Stimulated activated CD4-positive, alpha-beta T cell treated with anti-CD3 and anti-CD28 coated beads, Interleukin-1b, Interleukin-23, amount 100 ng/mL, for 4 hours (primary cell): ENCODE data around the gene FLRT1.
"Not testable (repeated sequence)": the region's sequence is repeated elsewhere in the genome, so short reads cannot be mapped to it uniquely, and the experiment has no call there.

Experiments used
- DNase-seq, 2 donors: peaks; one replicate each; pipeline ENCODE4 v3.0.0-alpha.2; 2020; ENCODE audit warnings: low read depth in 2 of 2

The FLRT1 gene

DNA sequence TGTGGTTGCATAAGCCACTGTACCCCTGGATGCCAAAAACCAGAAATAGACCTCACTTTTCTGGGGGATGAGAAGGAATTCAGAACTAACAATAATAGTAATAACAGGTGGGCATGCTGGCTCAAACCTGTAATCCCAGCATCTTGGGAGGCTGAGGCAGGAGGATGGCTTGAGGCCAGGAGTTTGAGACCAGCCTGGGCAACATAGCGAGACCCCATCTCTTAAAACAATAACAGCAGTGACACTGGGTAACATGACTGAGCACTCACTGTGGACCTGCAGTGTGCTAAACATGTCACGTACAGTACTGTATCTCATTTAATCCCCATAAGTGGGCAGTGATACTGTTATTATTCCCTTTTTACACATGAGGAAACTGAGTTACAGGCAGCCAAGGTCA, 10.0 kb downstream of the FLRT1 start:
- DNase-seq: no peak

DNA sequence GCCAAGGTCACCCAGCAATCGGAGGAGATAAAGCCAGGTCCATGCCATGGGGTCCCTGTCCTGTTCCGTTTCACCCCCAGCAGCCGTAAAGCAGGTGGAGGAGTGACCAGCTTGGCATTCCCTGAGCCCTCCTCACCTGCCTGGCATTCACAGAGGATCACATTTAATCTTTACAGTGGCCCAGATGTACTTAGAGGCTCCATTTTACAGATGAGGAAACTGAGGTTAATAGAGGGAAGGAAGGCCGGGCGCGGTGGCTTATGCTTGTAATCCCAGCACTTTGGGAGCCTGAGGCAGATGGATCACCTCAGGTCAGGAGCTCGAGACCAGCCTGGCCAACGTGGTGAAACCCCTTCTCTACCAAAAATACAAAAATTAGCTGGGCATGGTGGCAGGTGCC, 11.6 kb downstream of the FLRT1 start:
- DNase-seq: not testable (repeated sequence)

DNA sequence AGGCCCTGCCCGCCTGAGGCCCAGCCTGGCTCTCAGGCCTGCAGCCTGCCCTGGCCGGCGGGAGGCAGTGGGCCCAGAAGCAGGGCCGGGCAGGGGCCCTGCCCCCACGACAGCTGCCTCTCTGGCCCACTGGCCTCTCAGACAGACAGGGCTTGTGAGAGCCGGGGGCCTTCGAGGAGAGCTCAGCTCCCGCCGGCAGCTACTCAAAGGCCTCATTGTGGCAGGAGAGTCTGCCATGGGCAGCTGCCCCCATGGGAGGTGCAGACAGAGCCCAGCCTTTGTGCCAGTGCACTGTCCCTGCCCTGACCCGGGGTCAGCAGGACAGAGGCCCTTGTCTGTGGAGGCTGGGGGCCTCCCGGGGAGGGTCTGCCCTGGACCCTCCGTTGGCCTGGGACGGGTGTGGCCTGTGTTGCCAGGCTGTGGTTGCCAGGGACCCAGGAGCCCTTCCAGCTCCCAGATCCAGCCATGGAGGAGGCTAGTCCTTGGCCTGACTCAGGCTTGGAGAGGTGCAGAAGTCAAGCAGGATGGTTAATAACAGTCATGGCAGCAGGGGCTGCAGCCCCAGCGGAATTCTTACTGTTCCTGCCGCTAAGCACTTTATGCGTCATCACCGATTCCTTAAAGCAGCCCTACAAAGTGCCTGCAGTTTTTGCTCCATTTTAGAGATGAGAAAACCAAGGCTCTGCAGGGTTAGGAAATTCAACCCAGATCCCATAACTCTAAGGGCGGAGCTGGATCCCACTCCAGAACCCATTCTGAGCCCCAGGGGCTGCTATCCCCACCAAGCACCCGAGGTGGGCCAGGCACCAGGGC, 12.5 kb downstream of the FLRT1 start:
- no peak for DNase-seq

DNA sequence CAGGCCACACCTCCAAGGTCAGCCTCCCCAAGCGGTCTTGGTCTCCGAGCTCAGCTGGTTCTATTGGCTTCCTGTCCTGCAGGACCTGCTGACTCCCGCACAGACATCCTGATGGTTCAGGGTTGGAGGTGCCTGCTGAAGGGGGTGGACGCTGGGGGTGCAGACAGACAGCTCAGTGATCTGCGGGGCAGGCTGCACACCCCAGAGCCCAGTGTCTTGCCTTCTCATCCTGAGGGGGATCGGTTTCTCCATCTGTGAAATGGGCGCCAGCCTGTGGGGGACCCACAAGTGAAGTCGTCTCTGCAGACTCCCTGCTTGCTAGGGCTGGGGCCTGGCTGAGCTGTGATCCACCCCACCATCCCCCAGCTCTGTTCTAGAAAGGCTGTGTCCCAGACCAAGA, 13.8 kb downstream of the FLRT1 start:
- DNase-seq: no peak

DNA sequence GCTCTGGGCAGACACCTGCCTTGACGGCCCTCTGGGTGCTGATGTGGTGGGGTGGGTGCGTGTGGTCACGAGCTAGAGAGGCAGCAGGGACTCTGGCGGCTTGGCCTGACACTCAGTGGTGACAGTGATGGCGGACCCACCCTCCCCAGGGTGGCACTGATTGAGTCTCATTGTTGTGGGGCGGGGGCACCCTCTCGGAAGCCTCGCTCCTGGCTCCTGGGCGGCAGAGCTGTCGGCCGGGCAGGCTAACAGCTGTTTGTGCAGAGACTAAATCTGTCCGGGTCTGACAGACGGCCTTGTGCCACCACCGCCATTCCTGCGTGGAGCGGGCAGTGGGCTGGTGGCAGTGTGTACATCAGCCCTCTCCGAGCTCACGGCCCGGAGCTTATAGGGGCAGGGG, 15.6 kb downstream of the FLRT1 start:
- no peak for DNase-seq

DNA sequence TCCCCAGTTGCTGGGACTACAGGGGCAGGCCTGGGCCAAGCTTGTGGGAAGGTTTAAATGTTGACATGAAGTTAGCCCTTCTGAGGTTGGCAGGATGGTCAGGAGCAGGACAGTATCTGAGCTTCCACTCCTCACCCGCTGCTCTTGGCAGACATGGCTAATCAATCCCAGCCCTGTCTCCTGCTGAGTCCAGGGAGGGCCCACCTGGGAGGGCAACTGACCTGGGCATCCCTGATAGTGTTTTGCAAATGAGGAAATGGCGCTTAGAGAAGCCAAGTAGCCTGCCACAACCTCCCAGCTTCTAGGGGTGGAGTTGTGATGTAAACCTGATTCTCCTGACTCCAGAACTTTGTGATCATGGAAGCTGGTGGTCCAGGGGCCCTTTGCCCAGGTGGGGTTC, 16.7 kb downstream of the FLRT1 start:
- DNase-seq: no peak

DNA sequence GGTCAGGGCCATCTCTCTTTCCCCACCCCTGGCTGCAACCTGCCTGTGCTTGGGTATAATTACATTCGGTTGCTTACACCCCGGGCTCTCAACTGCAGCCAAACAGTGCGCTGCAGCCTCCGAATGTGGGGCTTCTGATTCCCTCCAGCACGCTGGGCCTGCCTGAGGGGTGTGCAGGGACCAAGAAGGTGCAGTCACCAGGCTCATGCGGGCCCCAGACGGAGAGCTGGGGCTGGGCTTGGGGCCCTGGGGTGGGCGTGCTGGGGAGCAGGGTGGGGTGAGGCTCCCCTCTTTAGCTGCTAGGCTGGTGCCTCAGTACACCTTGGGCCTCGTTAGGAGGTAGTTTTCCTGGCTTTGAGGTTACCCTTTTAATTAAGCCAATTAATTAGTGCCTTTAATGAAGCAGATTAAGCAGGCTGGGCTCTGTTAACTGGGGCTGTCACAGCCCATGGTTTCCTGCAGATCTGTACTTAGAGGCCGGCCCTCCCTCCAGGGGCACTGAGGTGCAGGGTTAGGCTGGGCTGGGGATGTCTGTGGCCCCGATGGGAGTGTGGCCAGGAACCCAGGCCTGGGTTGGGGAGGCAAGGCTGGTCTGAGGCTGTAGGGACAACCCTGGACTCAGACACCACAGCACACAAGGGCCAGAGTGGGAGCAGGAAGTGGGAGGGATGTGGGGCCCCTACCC, 17.3 kb downstream of the FLRT1 start:
- no peak for DNase-seq

DNA sequence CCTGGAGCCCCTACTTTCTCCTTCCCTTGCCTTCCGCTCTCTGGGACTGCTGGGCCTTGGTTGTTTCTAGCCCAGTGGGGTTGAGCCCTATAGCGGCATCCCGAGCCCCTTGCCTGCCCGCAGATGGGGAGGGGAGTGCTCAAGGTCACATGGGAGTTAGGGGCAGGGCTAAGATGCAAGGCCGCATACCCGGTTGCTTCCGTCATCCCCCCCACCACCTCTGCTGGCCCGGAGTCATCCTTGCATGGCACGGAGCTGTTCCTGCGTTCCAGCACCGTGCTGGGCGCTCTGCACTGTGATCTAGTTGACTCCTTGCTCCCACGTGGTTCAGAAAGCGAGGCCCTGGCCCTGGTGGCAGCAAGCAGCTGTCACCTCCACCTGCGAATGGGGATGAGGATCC, 18.0 kb downstream of the FLRT1 start:
- DNase-seq: no peak

DNA sequence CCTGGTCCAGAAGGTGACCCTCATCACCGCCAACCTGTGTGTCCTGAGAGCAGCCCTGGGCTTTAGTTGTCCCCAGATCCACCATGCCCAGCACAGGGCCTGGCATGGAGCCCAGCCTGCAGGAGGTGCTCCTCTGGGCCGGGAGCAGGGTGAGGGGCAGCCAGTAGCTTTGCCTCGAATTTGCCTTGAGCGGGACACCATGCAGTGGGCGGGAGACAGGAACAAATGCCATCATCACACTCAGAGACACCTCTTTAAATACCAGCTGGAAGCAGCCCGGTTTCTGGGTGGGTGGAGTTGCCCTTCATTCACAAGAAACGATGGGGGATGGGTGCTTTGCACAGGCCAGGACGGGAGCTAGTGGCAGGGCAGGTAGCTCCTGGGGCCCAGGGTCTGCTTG, 19.3 kb downstream of the FLRT1 start:
- DNase-seq: no peak

DNA sequence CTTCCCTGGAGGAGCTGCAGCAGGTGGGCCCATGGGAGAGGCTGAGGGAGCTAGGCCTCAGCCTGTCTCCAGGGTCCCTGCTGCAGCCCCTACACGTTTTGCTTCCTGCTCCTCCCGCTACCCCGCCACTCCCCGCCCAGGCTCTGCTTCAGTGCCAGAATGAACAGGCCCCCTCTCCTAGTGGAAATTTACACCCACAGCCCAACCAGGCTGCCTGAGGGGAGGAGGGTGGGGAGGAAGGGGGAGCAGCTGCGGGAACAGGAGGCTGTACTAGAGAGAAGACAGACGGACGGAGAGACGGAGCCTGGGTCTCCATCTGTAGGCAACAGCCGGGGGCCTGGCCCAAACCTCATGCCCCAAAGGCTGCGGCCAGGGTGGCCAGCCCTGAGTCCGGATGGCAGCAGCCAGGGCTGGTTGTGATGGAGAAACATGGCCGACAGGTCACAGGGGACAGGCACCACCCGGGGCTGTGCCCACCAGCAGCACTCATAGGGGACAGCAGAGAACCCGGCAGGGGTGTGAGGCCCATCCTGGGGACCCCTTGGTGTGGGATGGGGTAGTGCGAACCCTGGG, 20.6 kb downstream of the FLRT1 start:
- DNase-seq: no peak

DNA sequence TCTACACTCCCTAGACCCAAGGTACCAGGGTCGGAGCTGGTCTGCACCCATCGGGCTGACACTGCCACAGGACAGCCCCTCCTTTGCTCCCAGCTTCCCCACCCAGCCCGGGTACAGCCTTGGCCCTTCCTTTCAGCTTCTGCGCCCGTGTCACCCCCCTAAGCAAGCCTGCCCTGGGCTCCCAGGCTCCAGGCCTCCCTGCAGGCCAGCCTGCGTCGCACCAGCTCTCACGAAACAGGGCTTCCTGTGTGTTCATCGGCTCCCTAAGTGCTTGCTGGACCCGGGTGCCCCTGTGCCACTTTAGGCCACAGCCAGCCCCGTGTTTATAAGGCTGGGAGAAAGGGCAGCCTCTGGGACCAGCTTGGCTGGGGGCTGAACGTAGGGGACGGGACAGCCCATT, 21.1 kb downstream of the FLRT1 start:
- no peak for DNase-seq

DNA sequence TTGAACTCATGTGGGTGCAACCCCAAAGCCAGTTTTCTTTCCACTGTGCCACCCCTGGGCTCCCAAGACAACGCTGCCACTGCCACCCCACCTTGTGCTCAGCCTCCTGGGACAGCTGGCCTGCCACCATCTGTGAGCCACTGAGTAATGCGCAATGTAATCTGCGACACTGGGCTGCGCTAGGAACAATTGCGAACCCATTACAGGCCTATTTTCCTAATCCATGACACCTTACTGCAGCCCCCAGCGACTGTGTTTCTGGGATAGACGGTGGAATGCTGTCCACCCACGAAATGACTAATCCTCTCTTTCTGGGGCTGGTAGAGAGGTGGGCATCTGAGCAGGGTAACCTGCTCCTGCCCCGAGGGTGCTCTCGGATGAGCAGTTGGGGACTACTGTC, 22.2 kb downstream of the FLRT1 start:
- no peak for DNase-seq

DNA sequence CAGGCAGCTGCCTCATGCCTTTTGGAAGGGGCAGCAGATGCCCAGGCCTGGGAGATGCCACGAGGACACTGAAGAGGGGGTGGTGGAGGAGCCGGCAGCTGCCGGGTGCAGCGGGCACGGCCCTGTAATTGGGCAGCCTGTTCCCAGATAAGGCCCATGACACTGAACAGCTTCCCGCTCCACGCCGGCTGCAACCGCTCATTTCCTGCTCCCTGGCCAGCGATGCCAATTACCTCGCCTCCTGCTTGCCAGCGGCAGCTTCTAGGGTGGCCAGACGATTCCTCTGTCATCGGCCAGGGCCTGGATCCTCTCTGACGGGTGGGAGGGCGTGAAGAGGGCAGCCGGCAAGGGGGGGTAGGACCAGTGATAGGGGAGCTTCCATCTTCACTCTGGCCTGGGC, 22.8 kb downstream of the FLRT1 start:
- no peak for DNase-seq

DNA sequence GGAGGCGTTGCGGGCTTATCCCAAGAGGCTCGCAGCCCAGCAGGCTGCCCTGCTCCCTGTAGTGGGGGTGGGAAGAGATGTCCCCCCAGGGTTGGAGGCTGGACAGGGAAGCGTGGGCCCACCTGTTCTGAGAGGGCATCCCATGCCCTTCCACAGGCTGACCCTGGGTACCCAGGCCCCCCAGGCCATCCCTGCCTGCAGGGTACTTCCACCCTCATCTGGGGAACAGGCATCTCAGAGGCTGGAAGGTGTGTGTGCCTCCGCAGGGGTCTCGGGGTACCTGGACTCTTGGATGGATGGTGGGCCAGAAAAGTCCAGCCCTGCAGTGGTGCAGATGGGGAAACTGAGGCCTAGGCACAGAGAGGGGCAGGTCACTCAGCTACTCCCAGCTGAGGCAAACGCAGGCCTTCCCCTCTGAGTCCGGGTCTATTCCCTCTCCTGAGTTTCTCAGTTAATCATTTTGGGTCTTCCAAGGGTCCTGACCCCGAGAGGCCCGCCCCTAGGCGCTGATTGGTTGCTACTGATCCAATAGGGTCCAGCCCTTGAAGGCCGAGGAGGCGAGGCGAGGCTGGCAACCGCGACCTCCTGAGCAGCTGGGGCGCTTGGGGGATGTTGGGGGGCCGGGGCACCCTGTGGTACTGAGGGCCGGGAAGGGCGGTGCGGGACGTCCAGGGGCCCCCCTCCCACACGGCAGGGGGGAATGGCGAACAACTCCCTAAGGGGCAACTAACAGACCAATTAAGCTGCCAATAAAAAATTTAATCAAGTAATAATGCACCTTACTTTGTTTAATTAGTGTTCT, 23.8 kb downstream of the FLRT1 start:
- no peak for DNase-seq

DNA sequence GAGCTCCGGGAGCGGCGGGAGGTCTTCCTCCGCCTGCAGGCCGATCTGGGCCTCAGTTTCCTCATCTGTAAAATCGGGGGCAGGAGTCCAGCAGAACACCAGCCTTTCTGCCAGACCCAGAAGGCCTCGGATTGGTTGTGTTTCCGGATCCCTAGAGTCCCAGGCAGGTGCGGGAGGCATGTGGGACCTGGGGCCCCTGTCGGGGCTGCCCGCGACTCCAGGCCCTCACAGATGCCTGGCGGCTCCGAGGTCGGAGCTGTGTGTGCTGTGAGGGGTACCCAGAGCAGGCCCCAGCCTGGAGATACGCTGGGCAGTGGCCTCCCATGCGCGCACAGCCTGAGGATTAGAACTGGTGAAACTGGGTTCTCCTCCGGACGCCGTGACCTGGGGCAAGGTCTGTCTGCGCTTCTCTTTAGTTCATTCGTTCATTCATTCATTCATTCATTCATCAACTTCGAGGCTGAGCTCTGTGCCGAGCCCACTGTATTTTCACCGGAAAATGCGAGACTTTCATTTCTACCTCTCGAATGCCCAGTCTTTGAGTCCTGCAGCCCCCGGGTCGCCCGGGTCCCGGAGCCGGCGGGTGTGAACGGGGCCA, 24.6 kb downstream of the FLRT1 start:
- DNase-seq: no peak

DNA sequence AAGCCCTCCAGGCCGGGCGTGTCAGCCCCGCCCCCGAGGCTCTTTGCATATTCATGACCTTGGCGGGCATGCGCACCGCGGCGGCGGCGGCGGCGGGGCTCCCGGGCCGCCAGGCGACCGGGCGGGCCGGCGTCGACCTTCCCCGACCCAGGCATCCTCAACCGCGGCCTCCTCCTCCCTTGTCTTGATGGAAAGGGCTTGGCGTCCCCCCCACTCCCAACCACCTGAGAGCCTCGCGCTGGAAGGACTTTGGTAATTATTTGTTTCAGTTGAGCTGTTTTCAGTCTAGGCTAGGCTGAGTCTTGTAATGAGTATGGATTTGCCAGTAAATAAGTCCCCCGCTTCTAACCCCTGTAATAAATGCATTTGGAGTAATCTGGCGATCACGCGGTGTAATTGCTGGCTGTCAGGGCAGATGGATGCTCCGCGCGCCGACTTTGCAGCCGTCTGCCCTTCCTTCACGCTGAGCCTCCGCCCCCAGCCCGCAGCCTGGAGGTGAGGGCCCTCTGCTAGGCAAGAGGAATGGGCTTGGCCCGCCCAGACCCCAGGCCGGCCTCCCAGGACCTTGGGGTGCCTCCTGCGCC, 25.2 kb downstream of the FLRT1 start:
- peak; percentile 15 to 59 for DNase-seq

DNA sequence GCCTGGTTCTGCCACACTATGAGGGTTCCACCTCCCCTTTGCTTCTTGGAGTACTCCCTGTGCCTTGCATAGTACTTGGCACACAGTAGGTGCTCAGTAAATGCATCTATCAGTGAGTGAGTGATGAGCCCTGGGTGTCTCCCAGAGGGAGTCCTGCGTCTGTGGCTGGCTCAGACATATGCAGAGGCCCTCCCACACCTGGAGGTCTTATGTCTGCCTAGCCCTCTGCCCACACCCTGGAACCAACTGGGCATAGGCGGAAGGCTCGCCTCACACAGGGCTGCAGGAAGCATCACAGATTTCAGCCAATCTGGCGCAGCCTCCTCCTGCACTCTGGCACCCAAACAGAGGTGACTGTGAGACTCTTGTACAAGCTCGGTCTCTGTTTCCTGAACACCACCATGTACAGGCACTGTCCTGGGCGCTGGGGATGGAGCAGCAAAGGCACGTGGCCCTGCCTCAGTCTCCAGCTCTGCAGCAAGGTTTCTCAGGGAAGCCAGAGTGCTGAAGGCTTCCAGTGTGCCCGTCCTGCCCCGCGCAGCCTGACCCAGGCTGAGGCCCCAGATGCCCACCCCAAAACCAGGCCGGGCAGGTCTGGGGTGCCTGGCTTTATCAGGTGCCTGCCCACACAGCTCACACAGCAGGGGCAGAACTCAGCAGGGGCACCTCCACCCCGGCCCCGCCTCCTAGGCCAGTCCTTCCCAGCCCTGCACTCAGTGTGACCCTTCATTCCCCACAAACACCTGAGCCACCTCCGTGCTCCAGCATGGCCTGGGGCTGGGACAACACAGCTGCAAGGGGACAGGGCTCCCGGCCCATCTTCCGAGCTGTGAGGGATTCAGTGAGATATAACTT, 26.7 kb downstream of the FLRT1 start:
- no peak for DNase-seq

DNA sequence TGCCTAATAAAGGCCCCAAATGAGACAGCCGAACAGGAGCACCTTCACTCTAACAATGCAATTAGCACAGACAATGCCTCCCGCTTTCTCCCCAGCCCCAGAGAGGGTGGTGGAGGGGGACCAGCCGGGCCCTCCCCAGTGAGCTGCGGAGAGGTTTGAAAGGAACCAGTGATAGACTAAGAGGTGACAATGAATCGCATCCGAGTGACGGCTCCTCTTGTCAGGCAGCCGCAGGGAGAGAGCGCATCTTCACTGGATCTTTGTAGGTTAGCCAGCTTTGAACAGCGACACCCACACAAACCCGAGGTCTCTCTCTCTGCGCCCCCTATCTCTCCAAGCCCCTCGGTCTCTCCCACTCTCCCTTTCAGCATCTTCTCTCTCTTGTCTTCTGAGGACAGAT, 28.0 kb downstream of the FLRT1 start:
- no peak for DNase-seq

DNA sequence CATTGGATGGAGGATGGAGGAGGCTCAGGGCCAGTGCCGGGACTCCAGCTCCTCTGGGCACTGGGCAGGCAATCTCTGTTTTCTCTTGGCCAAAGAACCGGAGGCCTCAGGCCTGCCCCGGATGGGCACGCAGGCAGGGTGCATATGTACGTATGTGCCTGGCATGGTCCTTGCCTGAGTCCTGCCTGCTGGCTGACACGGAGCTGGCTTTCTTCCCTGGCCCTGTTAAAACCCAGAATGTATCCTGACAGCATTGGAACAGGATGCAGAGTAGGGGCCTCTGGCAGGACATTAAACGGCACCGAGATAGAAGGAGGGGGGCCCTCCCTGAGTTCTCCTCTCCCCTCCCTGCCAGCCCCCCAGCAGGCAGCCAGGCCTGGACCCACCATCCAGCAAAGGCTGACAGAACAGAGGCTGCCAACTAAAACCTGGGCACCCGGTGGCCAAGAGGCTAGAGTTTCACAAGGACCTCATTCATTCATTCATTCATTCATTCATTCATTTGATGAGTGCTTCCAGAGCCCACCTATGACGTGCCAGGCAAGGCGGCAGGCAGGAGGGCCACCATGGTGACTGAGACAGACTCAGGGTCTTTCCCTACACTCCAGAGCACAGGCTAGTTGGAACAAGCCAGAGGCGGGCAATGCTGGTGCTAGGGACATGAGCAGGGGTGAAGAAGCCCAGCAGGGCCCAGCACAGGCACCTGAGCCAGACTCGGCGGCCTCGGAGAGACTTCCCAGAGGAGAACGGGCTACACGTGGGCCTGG, 28.8 kb downstream of the FLRT1 start:
- DNase-seq: no peak

DNA sequence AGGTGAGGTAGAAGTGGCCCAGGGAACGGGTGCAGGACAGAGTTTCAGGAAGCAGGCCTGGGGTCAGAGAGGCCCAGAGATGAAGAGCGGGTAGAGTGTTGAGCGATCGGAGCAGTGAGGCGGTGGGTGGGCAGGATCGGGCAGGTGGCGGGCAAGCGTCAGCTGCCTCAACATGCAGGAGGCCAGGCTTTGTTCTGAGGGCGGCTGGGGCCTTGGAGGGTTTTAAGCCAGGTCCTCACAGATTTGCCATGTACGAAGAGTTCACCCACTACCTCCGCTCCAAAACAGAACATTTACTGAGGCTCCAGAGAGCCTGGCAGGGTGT, 29.4 kb downstream of the FLRT1 start:
- no peak for DNase-seq
